Measurements from ENCODE around the gene PPP2R5C.
"Not testable (repeated sequence)": the region's sequence is repeated elsewhere in the genome, so short reads cannot be mapped to it uniquely, and the experiment has no call there.

Gene PPP2R5C

GRCh38 chr14:101761032-101761880 is at the start of gene PPP2R5C:
PPP2R5C (plus strand) TSS chr14:101761709; CDS start chr14:101761894, 185 bp downstream.
- in situ Hi-C loops (cut with MboI; ENCODE audit: low pct_unique_long_range_greater_than_20kb, low sequenced_read_pairs): no loop called here
- DNase-seq: peak; percentile 69

- in situ Hi-C loops (cut with MboI; ENCODE audit: low pct_unique_long_range_greater_than_20kb, low sequenced_read_pairs); DNase-seq: not testable (repeated sequence)
Measured at GRCh38 chr14:101711857-101712233, 49.7 kb upstream of the PPP2R5C start.

- in situ Hi-C loops (cut with MboI; ENCODE audit: low pct_unique_long_range_greater_than_20kb, low sequenced_read_pairs): not testable (repeated sequence)
Measured at GRCh38 chr14:101712341-101712740, 49.2 kb upstream of the PPP2R5C start.

GRCh38 chr14:101713091-101713490 is 48.4 kb upstream of the PPP2R5C start:
- DNase-seq; in situ Hi-C loops (cut with MboI; ENCODE audit: low pct_unique_long_range_greater_than_20kb, low sequenced_read_pairs): not testable (repeated sequence)

More at GRCh38 chr14:101712341-101712740, 49.2 kb upstream of the PPP2R5C start:
- not testable (repeated sequence) for DNase-seq

GRCh38 chr14:101713621-101714349 is 47.7 kb upstream of the PPP2R5C start:
- no peak for DNase-seq
- in situ Hi-C loops (cut with MboI; ENCODE audit: low pct_unique_long_range_greater_than_20kb, low sequenced_read_pairs): no loop called here

GRCh38 chr14:101714394-101714793 is 47.1 kb upstream of the PPP2R5C start:
- in situ Hi-C loops (cut with MboI; ENCODE audit: low pct_unique_long_range_greater_than_20kb, low sequenced_read_pairs): no loop called here
- DNase-seq: no peak

GRCh38 chr14:101715210-101716076 is 46.1 kb upstream of the PPP2R5C start:
- in situ Hi-C loops (cut with MboI; ENCODE audit: low pct_unique_long_range_greater_than_20kb, low sequenced_read_pairs): no loop called here
- no peak for DNase-seq

- DNase-seq: no peak
- in situ Hi-C loops (cut with MboI; ENCODE audit: low pct_unique_long_range_greater_than_20kb, low sequenced_read_pairs): no loop called here
Measured at GRCh38 chr14:101716077-101716950, 45.2 kb upstream of the PPP2R5C start.

GRCh38 chr14:101716956-101717662 is 44.4 kb upstream of the PPP2R5C start:
- in situ Hi-C loops (cut with MboI; ENCODE audit: low pct_unique_long_range_greater_than_20kb, low sequenced_read_pairs): no loop called here
- DNase-seq: no peak

GRCh38 chr14:101717663-101718490 is 43.6 kb upstream of the PPP2R5C start:
- no peak for DNase-seq
- in situ Hi-C loops (cut with MboI; ENCODE audit: low pct_unique_long_range_greater_than_20kb, low sequenced_read_pairs): no loop called here

- in situ Hi-C loops (cut with MboI; ENCODE audit: low pct_unique_long_range_greater_than_20kb, low sequenced_read_pairs): no loop called here
- no peak for DNase-seq
Measured at GRCh38 chr14:101719045-101719645, 42.4 kb upstream of the PPP2R5C start.

GRCh38 chr14:101719708-101720107 is 41.8 kb upstream of the PPP2R5C start:
- DNase-seq: no peak
- in situ Hi-C loops (cut with MboI; ENCODE audit: low pct_unique_long_range_greater_than_20kb, low sequenced_read_pairs): no loop called here

- in situ Hi-C loops (cut with MboI; ENCODE audit: low pct_unique_long_range_greater_than_20kb, low sequenced_read_pairs): no loop called here
- no peak for DNase-seq
Measured at GRCh38 chr14:101721111-101721510, 40.4 kb upstream of the PPP2R5C start.

GRCh38 chr14:101721951-101722661 is 39.4 kb upstream of the PPP2R5C start:
- in situ Hi-C loops (cut with MboI; ENCODE audit: low pct_unique_long_range_greater_than_20kb, low sequenced_read_pairs): no loop called here
- peak; percentile 81 for DNase-seq

- in situ Hi-C loops (cut with MboI; ENCODE audit: low pct_unique_long_range_greater_than_20kb, low sequenced_read_pairs): no loop called here
Measured at GRCh38 chr14:101723061-101723595, 38.4 kb upstream of the PPP2R5C start.

GRCh38 chr14:101725652-101726051 is 35.9 kb upstream of the PPP2R5C start:
- DNase-seq; in situ Hi-C loops (cut with MboI; ENCODE audit: low pct_unique_long_range_greater_than_20kb, low sequenced_read_pairs): not testable (repeated sequence)

More at GRCh38 chr14:101723061-101723595, 38.4 kb upstream of the PPP2R5C start:
- no peak for DNase-seq

All from KBM-7 (cell line).